ENCODE measurements around the gene DNAJC27. TPM values are rescaled to one million over a fixed set of nuclear protein-coding genes. Genes with fewer than 3 reads are reported as not detected.

DNAJC27 gene
- total RNA-seq, 1 experiment from 2014 or later: 3.4 TPM

- in situ Hi-C loops (cut with HindIII; ENCODE audit: low pct_unique_long_range_greater_than_20kb, low sequenced_read_pairs): no loop called here
- DNase-seq (ENCODE audit: low read depth, low spot score): no peak
These were observed 32.4 kb downstream of the DNAJC27 start for GRCh38 chr2:24939353-24939752.

GRCh38 chr2:24937236-24937635 lies 34.5 kb downstream of the DNAJC27 start:
- no peak for DNase-seq (ENCODE audit: low read depth, low spot score)
- in situ Hi-C loops (cut with HindIII; ENCODE audit: low pct_unique_long_range_greater_than_20kb, low sequenced_read_pairs): no loop called here

- in situ Hi-C loops (cut with HindIII; ENCODE audit: low pct_unique_long_range_greater_than_20kb, low sequenced_read_pairs): no loop called here
- DNase-seq (ENCODE audit: low read depth, low spot score): no peak
These were observed 36.6 kb downstream of the DNAJC27 start for GRCh38 chr2:24935145-24935544.

- in situ Hi-C loops (cut with HindIII; ENCODE audit: low pct_unique_long_range_greater_than_20kb, low sequenced_read_pairs): no loop called here
These were observed 39.0 kb downstream of the DNAJC27 start for GRCh38 chr2:24932715-24933114.

GRCh38 chr2:24930768-24931167 lies 41.0 kb downstream of the DNAJC27 start:
- DNase-seq (ENCODE audit: low read depth, low spot score): no peak
- in situ Hi-C loops (cut with HindIII; ENCODE audit: low pct_unique_long_range_greater_than_20kb, low sequenced_read_pairs): no loop called here

More at GRCh38 chr2:24932715-24933114, 39.0 kb downstream of the DNAJC27 start:
- DNase-seq (ENCODE audit: low read depth, low spot score): no peak

- in situ Hi-C loops (cut with HindIII; ENCODE audit: low pct_unique_long_range_greater_than_20kb, low sequenced_read_pairs): no loop called here
- DNase-seq (ENCODE audit: low read depth, low spot score): no peak
These were observed 42.5 kb downstream of the DNAJC27 start for GRCh38 chr2:24929230-24929629.

- in situ Hi-C loops (cut with HindIII; ENCODE audit: low pct_unique_long_range_greater_than_20kb, low sequenced_read_pairs): no loop called here
- DNase-seq (ENCODE audit: low read depth, low spot score): no peak
These were observed 43.7 kb downstream of the DNAJC27 start for GRCh38 chr2:24928036-24928435.

- DNase-seq (ENCODE audit: low read depth, low spot score): no peak
- in situ Hi-C loops (cut with HindIII; ENCODE audit: low pct_unique_long_range_greater_than_20kb, low sequenced_read_pairs): no loop called here
These were observed 45.0 kb downstream of the DNAJC27 start for GRCh38 chr2:24926602-24927252.

- DNase-seq (ENCODE audit: low read depth, low spot score): no peak
- in situ Hi-C loops (cut with HindIII; ENCODE audit: low pct_unique_long_range_greater_than_20kb, low sequenced_read_pairs): no loop called here
These were observed 45.5 kb downstream of the DNAJC27 start for GRCh38 chr2:24926220-24926601.

GRCh38 chr2:24925815-24926214 lies 45.9 kb downstream of the DNAJC27 start:
- no peak for DNase-seq (ENCODE audit: low read depth, low spot score)
- in situ Hi-C loops (cut with HindIII; ENCODE audit: low pct_unique_long_range_greater_than_20kb, low sequenced_read_pairs): no loop called here

- in situ Hi-C loops (cut with HindIII; ENCODE audit: low pct_unique_long_range_greater_than_20kb, low sequenced_read_pairs): no loop called here
- no peak for DNase-seq (ENCODE audit: low read depth, low spot score)
These were observed 47.0 kb downstream of the DNAJC27 start for GRCh38 chr2:24924732-24925131.

GRCh38 chr2:24924266-24924665 lies 47.5 kb downstream of the DNAJC27 start:
- in situ Hi-C loops (cut with HindIII; ENCODE audit: low pct_unique_long_range_greater_than_20kb, low sequenced_read_pairs): no loop called here

GRCh38 chr2:24923106-24923505 lies 48.6 kb downstream of the DNAJC27 start:
- DNase-seq (ENCODE audit: low read depth, low spot score): no peak
- in situ Hi-C loops (cut with HindIII; ENCODE audit: low pct_unique_long_range_greater_than_20kb, low sequenced_read_pairs): no loop called here

More at GRCh38 chr2:24924266-24924665, 47.5 kb downstream of the DNAJC27 start:
- DNase-seq (ENCODE audit: low read depth, low spot score): no peak

GRCh38 chr2:24922556-24922955 lies 49.2 kb downstream of the DNAJC27 start:
- DNase-seq (ENCODE audit: low read depth, low spot score): no peak
- in situ Hi-C loops (cut with HindIII; ENCODE audit: low pct_unique_long_range_greater_than_20kb, low sequenced_read_pairs): no loop called here

- in situ Hi-C loops (cut with HindIII; ENCODE audit: low pct_unique_long_range_greater_than_20kb, low sequenced_read_pairs): no loop called here
- peak; percentile 25 for DNase-seq (ENCODE audit: low read depth, low spot score)
These were observed 50.8 kb downstream of the DNAJC27 start for GRCh38 chr2:24920809-24921441.

GRCh38 chr2:24920098-24920808 lies 51.5 kb downstream of the DNAJC27 start, which contains the start of gene ADCY3:
ADCY3 (minus strand) TSS chr2:24920237; CDS start chr2:24918987, 1,250 bp downstream.
- in situ Hi-C loops (cut with HindIII; ENCODE audit: low pct_unique_long_range_greater_than_20kb, low sequenced_read_pairs): no loop called here
- peak; percentile 21 for DNase-seq (ENCODE audit: low read depth, low spot score)

GRCh38 chr2:24919506-24920097 lies 52.2 kb downstream of the DNAJC27 start:
- DNase-seq (ENCODE audit: low read depth, low spot score): no peak
- in situ Hi-C loops (cut with HindIII; ENCODE audit: low pct_unique_long_range_greater_than_20kb, low sequenced_read_pairs): no loop called here

- DNase-seq (ENCODE audit: low read depth, low spot score): no peak
These were observed 52.7 kb downstream of the DNAJC27 start for GRCh38 chr2:24919037-24919505.

More at GRCh38 chr2:24919037-24919505, 52.7 kb downstream of the DNAJC27 start:
- in situ Hi-C loops (cut with HindIII; ENCODE audit: low pct_unique_long_range_greater_than_20kb, low sequenced_read_pairs): no loop called here
